NCI-H226 (cell line): Measurements from ENCODE around the gene RBFOX1.

Source experiments
- DNase-seq: peaks from one replicate; pipeline ENCODE4 v3.0.0-alpha.2; 2015

Gene RBFOX1

DNA sequence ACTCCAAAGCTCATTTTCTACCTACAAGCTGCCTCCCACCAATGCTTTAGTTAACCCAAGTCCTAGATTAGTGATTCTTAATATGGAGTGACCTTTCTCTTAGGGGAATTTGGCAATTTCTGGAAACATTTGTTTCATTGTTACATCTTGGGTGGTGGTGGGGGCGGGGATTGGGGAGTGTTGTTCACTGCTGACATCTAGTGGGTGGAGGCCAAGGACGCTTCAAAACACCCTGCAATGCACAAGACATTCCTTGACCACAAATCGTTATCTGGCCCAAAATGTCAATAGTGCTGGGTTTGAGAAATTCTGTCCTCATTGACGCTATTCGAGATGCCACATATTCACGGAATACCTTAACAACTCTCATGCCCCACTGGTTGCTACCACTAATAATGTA, 282.9 kb downstream of the RBFOX1 start:
- DNase-seq = no peak

GRCh38 chr16:7624871-7625766, 292.5 kb downstream of the RBFOX1 start:
- DNase-seq = no peak

DNA sequence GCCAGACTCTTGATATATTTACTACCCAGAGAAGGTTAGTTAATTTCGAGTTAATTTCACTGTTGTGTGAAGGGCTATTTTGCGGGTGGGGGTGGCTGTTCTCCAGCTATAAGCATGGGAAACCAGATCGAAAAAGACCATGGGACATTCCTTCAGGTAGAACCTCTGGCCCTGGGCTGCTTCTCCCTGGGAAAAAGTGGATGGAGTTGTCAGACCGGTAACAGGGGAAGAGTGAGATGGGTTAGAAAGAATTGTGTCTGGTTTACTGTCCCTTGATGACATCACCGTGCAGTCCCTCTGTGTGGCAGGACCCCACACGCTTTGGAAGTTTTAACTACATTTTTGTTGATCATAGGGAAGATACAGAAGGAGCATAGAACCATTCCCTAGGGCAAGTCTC, 296.3 kb downstream of the RBFOX1 start:
- no peak for DNase-seq

DNA sequence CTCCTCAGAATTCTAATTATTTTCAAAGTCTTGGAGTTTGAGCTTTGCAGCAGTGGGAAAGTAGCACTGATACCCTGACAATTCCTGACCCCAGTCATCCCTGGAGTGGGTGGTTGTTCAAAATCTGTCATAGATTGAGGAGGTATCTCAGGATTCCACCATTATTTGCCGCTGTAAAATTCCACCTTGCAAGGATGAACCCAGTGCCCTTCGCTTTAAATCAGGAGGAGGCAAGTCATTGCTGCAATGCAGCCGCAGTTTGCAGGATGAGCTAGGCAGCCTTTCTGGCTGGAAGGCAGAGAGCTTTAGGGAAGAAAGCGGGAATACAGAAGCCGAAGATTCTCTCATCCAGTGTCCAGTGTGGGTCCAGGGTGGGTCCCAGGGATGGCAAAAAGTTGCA, 296.9 kb downstream of the RBFOX1 start:
- no peak for DNase-seq

- DNase-seq = no peak
These were observed 304.8 kb downstream of the RBFOX1 start for GRCh38 chr16:7637446-7637845.

DNA sequence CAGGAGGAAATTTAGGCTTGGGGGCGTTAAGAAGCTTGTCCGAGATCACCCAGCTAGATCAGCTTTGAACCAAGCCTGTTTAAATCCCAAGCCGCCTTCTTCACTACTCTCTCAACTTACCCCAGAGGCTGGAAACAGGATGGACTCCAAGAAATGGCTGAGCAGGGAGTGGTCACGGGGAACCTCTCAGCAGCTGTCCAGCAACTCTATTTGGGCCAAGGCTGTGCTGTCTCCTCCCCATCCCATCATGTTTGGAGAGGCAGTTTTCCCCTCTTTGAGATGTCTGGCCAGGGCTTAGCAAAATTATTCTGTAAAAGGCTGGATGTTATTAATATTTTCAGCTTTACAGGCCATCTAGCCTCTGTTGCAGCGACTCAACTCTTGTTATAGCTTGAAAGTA, 305.7 kb downstream of the RBFOX1 start:
- no peak for DNase-seq

DNA sequence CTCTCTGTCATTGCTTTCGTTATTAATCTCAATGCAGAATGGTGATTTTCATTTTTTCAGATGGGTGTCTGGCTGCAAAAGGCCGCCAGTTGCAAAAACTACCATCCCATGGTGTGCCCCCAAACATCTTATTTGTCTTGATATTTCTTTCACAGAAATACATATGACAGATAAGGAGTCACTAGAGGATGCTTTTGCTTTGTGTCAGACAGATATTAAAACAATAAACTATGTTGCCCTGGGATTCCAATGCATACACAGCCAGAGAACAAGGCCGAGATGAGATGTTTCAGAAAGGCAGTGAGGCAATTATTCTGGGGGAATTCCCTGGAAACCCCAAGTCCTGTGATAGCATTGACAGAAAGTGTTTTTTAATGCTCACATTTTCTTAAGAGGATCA, 307.7 kb downstream of the RBFOX1 start:
- no peak for DNase-seq

DNA sequence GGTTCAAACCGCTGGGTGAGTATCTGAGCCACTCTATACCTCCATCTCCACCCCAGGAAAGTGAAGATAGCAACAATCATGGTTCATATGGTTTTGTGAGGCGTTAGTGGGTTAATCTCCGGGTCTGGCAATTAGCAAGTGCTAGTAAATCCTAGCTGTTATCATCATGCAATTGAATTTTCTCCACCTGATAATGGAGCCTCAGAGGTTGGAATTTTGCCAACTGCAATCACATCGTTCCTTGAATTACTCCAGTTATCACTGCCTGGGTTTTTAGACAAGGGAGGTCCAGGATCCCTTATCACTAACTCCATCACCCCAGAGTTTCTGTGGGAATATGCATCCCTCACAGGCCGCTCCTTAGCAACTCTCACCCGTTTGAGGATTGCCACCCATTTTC, 311.5 kb downstream of the RBFOX1 start:
- DNase-seq = no peak

DNA sequence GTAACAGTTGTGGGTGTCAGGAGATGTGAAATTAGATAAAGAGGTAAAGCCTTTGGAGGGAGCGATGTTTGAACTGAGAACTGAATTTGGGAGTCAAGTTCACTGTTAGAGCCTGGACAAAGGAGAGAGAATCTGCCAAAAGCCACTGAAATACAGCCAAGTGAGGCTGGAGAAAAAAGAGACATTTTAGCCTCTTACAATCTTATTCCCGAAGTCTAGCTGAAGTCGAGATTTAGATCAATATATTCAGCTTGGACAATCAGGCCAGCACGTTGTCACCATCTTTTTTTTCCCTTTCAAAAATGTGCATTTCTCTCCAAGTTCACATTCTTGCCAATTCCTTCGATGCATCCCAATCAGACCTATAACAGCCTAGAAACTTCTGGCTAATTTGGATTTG, 312.2 kb downstream of the RBFOX1 start:
- DNase-seq = no peak

- DNase-seq = no peak
These were observed 314.3 kb downstream of the RBFOX1 start for GRCh38 chr16:7646821-7647500.

DNA sequence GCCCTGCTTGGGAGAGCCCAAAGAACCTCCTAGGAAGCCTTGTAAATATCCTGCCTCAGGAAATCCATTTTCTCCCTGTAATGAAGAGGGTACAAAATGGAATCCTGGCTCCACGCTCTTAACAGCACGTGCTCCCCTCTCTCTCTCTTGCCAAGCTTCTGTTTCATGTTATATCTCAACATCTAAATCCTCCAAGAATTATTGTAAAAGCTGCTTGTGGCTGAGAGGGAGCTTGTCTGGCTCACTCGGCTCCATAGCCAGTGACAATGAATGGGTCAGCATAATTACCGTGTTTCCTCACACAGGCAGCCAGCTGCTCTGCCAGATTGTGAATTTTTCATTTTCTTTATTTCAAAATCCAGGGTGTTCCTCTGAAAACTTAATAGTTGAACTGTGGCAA, 317.8 kb downstream of the RBFOX1 start:
- DNase-seq = no peak

- DNase-seq = peak; percentile 56
These were observed 319.3 kb downstream of the RBFOX1 start for GRCh38 chr16:7651803-7652570.

GRCh38 chr16:7653746-7654461, 321.3 kb downstream of the RBFOX1 start:
- DNase-seq = no peak

DNA sequence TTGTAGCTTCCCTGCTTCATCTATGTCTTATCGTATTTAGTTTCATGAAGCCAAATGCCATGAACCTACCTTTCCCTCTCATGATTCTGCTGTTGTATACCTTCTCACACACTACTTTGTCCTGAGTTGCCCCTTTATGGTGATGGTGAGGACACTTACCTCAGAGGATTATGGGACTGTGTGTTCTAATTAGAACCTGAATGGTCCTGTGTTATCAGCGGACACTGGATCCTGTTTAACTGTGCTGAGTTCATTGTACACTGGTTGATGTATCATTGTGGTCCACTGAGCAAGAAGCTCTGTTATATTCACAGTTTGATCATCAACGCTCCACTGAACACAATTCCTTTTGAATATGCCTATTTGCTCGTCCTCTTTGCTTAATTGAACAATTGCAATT, 343.0 kb downstream of the RBFOX1 start:
- DNase-seq = no peak

- no peak for DNase-seq
These were observed 347.7 kb downstream of the RBFOX1 start for GRCh38 chr16:7680296-7680695.

DNA sequence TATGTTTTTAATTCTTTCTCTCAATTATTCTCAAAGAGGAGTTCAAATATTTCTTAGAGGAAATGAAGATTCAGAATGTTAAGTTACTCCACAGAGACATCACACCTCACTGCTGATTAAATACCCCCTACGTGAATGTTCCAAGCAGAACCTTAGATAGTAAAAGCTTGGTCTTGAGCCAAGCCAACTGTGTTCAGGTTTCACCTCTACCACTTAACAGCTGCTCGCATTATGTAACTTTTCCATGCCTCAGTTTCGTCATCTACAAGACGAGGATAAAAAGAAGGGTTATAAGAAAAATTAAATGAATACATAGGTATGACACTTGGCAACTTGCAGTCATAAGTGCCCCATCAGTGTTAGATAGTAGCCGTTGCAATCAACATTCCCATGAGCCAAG, 356.2 kb downstream of the RBFOX1 start:
- DNase-seq = no peak

- DNase-seq = no peak
These were observed 356.6 kb downstream of the RBFOX1 start for GRCh38 chr16:7689234-7689633.

DNA sequence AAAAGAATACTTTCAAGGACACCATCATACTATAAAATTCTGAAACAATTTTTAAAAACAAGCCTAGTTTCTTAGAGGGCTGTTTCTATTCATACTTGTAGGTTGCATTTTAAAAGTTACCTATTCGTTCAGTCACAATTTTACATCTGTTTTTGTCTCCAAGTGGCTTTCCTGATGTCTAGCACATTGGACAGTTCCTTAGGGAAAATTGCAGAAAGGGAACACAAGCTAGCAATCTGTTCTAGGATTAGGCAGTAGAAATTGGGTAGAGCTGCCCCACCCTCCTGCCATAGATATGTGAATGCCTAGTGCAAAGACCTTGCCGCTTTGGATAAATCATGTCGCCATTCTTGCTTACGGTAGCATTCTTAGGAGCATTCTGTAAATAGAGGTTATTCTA, 358.9 kb downstream of the RBFOX1 start:
- DNase-seq = no peak

DNA sequence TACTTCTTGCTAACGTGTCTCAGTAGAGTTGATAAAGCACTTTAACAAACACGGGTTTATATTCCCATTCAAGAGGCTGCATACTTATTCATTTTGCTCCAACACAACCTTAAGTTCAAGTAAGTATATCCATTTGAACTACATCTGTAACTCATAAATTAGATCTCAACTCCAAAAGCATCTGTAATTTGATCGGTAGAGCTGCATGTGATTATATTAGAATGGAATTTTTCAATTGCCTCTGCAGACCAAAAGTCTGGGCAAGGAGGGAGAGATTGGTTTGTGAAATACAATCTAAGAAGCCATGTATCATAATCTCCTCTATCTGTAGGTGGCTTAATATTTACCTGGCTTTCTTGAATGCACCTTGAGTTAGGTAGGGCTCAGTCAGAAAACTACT, 371.0 kb downstream of the RBFOX1 start:
- no peak for DNase-seq

DNA sequence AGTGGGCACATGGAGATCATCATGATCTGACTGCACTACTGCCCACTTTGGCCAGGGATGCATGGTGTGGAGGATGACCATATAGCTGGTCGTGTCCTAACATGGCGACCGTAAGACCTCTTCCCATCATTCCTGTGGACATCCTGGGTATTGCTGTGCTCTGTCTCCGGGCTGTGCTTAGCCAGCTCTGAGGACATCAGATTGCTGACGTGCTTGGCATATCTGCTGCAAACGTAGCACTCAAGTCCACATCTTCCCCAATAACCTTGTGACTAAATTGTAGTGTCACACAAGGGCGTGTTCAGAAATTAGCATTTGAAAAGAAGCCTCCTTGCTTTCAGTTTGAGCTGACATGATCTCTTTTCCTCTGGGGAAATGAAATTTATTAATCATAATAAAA, 373.2 kb downstream of the RBFOX1 start:
- DNase-seq = no peak

- DNase-seq = no peak
These were observed 376.5 kb downstream of the RBFOX1 start for GRCh38 chr16:7709186-7709585.

- no peak for DNase-seq
These were observed 380.6 kb downstream of the RBFOX1 start for GRCh38 chr16:7713244-7713643.

GRCh38 chr16:7714775-7715174, 382.1 kb downstream of the RBFOX1 start:
- no peak for DNase-seq
